Smooth muscle cell (in vitro differentiated cells): ENCODE measurements around the gene LRRC75A. TPM values are rescaled to one million over a fixed set of nuclear protein-coding genes. Genes with fewer than 3 reads are reported as not detected.

Experiments
- DNase-seq: peaks from one replicate; lab custom pipeline; 2025; ENCODE audit not compliant: unreplicated experiment; lab: John Stamatoyannopoulos, UW
- H2AFZ ChIP-seq: fragments of 200-600 bp; sonication (generic); 2 replicates; pipeline ENCODE4 v1.6.0; 2016; ENCODE audit warnings: antibody characterized with exemption, low read depth, mild to moderate bottlenecking
- H3F3A ChIP-seq: fragments of 200-600 bp; sonication (generic); 2 replicates; pipeline ENCODE4 v1.6.0; 2017; ENCODE audit warnings: antibody characterized with exemption, low read depth
- H3K27ac ChIP-seq: fragments of 200-600 bp; sonication (generic); 2 replicates; pipeline ENCODE4 v1.5.1; 2016; ENCODE audit warnings: low read depth, mild to moderate bottlenecking
- H3K27me3 ChIP-seq: fragments of 200-600 bp; sonication (generic); 2 replicates; pipeline ENCODE4 v1.6.1; 2016; ENCODE audit warnings: low read depth, mild to moderate bottlenecking
- H3K36me3 ChIP-seq: fragments of 200-600 bp; sonication (generic); 2 replicates; pipeline ENCODE4 v1.5.1; 2016; ENCODE audit warnings: low read depth
- H3K4me1 ChIP-seq: fragments of 200-600 bp; sonication (generic); 2 replicates; pipeline ENCODE4 v1.5.1; 2016; ENCODE audit warnings: low read depth
- H3K4me2 ChIP-seq: fragments of 200-600 bp; sonication (generic); 2 replicates; pipeline ENCODE4 v1.6.0; 2016; ENCODE audit warnings: mild to moderate bottlenecking
- H3K4me3 ChIP-seq: fragments of 200-600 bp; sonication (generic); 2 replicates; pipeline ENCODE4 v1.5.1; 2016; ENCODE audit warnings: mild to moderate bottlenecking
- H3K79me2 ChIP-seq: fragments of 200-600 bp; sonication (generic); 2 replicates; pipeline ENCODE4 v1.6.0; 2016; ENCODE audit warnings: low read depth, mild to moderate bottlenecking
- H3K9ac ChIP-seq: fragments of 200-600 bp; sonication (generic); 2 replicates; pipeline ENCODE4 v1.6.0; 2016; ENCODE audit warnings: low read depth
- H3K9me3 ChIP-seq: fragments of 200-600 bp; sonication (generic); replicated peaks from 2 replicates; pipeline ENCODE4 v1.5.1; 2016; ENCODE audit warnings: low read depth
- H4K20me1 ChIP-seq: fragments of 200-600 bp; sonication (generic); 2 replicates; pipeline ENCODE4 v1.6.0; 2016; ENCODE audit warnings: low read depth
- CTCF ChIP-seq: fragments of 200-600 bp; sonication (generic); IDR thresholded peaks from 2 replicates; pipeline ENCODE4 v1.5.1; 2017; ENCODE audit warnings: borderline replicate concordance, mild to moderate bottlenecking, antibody characterized with exemption; ENCODE audit not compliant: insufficient read depth, poor library complexity, severe bottlenecking
- WGBS: methylation state at CpG from one replicate; pipeline ENCODE4 v1.1.7; 2016; ENCODE audit warnings: low lambda C conversion rate; 5-methylcytosine and 5-hydroxymethylcytosine counted together
- polyA plus RNA-seq: library from polyadenylated mRNA; unstranded; fragments of >200 nt; fragmentation: Nextera tagmentation; extraction: Ambion mirVana; gene quantifications from 2 replicates; pipeline ENCODE4 v1.2.1, GENCODE V29; 2016
- total RNA-seq: library from RNA; depleted of rRNA; stranded (reverse); fragments of >200 nt; gene quantifications from 2 replicates; pipeline ENCODE4 v1.2.3, GENCODE V29; 2014

Gene LRRC75A
- total and polyA plus RNA-seq, 2 experiments from 2014 or later: 0.76 to 2.2 TPM

GRCh38 chr17:16513873-16514272 is 21.9 kb upstream of the LRRC75A start:
- H3K79me2 ChIP-seq: no peaks in the 10 kb centered on the region
- TF ChIP-seq CTCF: no peak
- peaks cover 15% of the 10 kb centered on the region for H3K4me1 ChIP-seq
- no peak overlapping the region for H2AFZ ChIP-seq
- DNase-seq: no peak
- no peaks in the 10 kb centered on the region for H3F3A ChIP-seq
- H3K36me3 ChIP-seq: no peaks in the 10 kb centered on the region
- no peak overlapping the region for H3K27ac ChIP-seq
- no peaks in the 10 kb centered on the region for H3K9me3 ChIP-seq
- H4K20me1 ChIP-seq: no peaks in the 10 kb centered on the region
- H3K4me2 ChIP-seq: no peak overlapping the region
- no peak overlapping the region for H3K9ac ChIP-seq
- H3K27me3 ChIP-seq: no peaks in the 10 kb centered on the region
- H3K4me3 ChIP-seq: no peak overlapping the region
- 94% methylated on average over 6 of the region's 6 CpGs for WGBS

GRCh38 chr17:16512011-16512410 is 20.0 kb upstream of the LRRC75A start:
- Histone ChIP-seq H3K36me3 (no peaks in the 10 kb centered on the region), H3K27me3 (no peaks in the 10 kb centered on the region), H3K79me2 (no peaks in the 10 kb centered on the region), H3K4me3 (no peak overlapping the region), H4K20me1 (no peaks in the 10 kb centered on the region), H3F3A (no peaks in the 10 kb centered on the region), H3K27ac (no peak overlapping the region), H3K9me3 (no peaks in the 10 kb centered on the region), H3K9ac (no peak overlapping the region), H3K4me2 (no peak overlapping the region), H3K4me1 (peaks cover 13% of the 10 kb centered on the region), H2AFZ (no peak overlapping the region)
- no peak for TF ChIP-seq CTCF
- DNase-seq: no peak
- WGBS: 83% methylated on average over 4 of the region's 4 CpGs

- Histone ChIP-seq H3K36me3 (no peaks in the 10 kb centered on the region), H3K27ac (no peak overlapping the region), H3K9ac (no peak overlapping the region), H2AFZ (no peak overlapping the region), H4K20me1 (no peaks in the 10 kb centered on the region), H3K4me1 (peaks cover 10% of the 10 kb centered on the region), H3F3A (no peaks in the 10 kb centered on the region), H3K9me3 (no peaks in the 10 kb centered on the region), H3K4me2 (no peak overlapping the region), H3K79me2 (no peaks in the 10 kb centered on the region), H3K4me3 (no peak overlapping the region), H3K27me3 (no peaks in the 10 kb centered on the region)
- DNase-seq: no peak
- TF ChIP-seq CTCF: no peak
- WGBS: 81% methylated on average over 1 of the region's 1 CpG
These were observed 19.6 kb upstream of the LRRC75A start for GRCh38 chr17:16511593-16511992.

GRCh38 chr17:16507918-16508533 is 16.0 kb upstream of the LRRC75A start:
- no peaks in the 10 kb centered on the region for H3F3A ChIP-seq
- no peaks in the 10 kb centered on the region for H3K36me3 ChIP-seq
- 77% methylated on average over 8 of the region's 8 CpGs for WGBS
- H3K9me3 ChIP-seq: no peaks in the 10 kb centered on the region
- no peak overlapping the region for H3K9ac ChIP-seq
- H3K27me3 ChIP-seq: no peaks in the 10 kb centered on the region
- H3K4me3 ChIP-seq: no peak overlapping the region
- no peaks in the 10 kb centered on the region for H3K79me2 ChIP-seq
- H3K27ac ChIP-seq: no peak overlapping the region
- no peaks in the 10 kb centered on the region for H4K20me1 ChIP-seq
- H2AFZ ChIP-seq: no peak overlapping the region
- DNase-seq: no peak
- no peak overlapping the region for H3K4me2 ChIP-seq
- no peak for TF ChIP-seq CTCF
- peaks cover 7% of the 10 kb centered on the region for H3K4me1 ChIP-seq
